Endothelial cell (in vitro differentiated cells): Measurements from ENCODE around the gene NTRK2. TPM values are rescaled to one million over a fixed set of nuclear protein-coding genes. Genes with fewer than 3 reads are reported as not detected.

Source experiments
- DNase-seq: peaks from one replicate; pipeline ENCODE4 v3.0.0; 2021; ENCODE audit warnings: low spot score
- H3K27ac Mint-ChIP-seq: one replicate; pipeline ENCODE4 v1.8.0; 2021; ENCODE audit warnings: mixed read lengths, inconsistent platforms; ENCODE audit not compliant: unreplicated experiment
- H3K27me3 Mint-ChIP-seq: one replicate; pipeline ENCODE4 v1.8.0; 2021; ENCODE audit warnings: mild to moderate bottlenecking, moderate library complexity, mixed read lengths, inconsistent platforms; ENCODE audit not compliant: unreplicated experiment
- H3K36me3 Mint-ChIP-seq: one replicate; pipeline ENCODE4 v1.8.0; 2021; ENCODE audit warnings: mild to moderate bottlenecking, low read depth, mixed read lengths, inconsistent platforms; ENCODE audit not compliant: unreplicated experiment
- H3K4me1 Mint-ChIP-seq: one replicate; pipeline ENCODE4 v1.8.0; 2021; ENCODE audit warnings: mild to moderate bottlenecking, mixed read lengths, inconsistent platforms; ENCODE audit not compliant: unreplicated experiment
- H3K4me3 Mint-ChIP-seq: one replicate; pipeline ENCODE4 v1.8.0; 2021; ENCODE audit warnings: mild to moderate bottlenecking, mixed read lengths, inconsistent platforms; ENCODE audit not compliant: unreplicated experiment
- H3K9me3 Mint-ChIP-seq: one replicate; pipeline ENCODE4 v1.8.0; 2021; ENCODE audit warnings: mixed read lengths, inconsistent platforms; ENCODE audit not compliant: unreplicated experiment
- CTCF ChIP-seq: fragments of 200-600 bp; sonication (generic); IDR thresholded peaks from one replicate; pipeline ENCODE4 v1.5.0; 2021; ENCODE audit warnings: antibody characterized with exemption; ENCODE audit not compliant: unreplicated experiment
- total RNA-seq: library from RNA; stranded (reverse); fragmentation: NEBNext Ultra II Directional; extraction: Animal tissue kit (Norgen Biotek cat#: 25700); gene quantifications from one replicate; pipeline ENCODE4 v1.2.1, GENCODE V29; 2021; ENCODE audit not compliant: unreplicated experiment

Gene NTRK2
- total RNA-seq, 1 donor from 2014 or later, result not detected

GRCh38 chr9:84903963-84904362, 234.4 kb downstream of the NTRK2 start:
- H3K27ac Mint-ChIP-seq, result no peak overlapping the region
- H3K27me3 Mint-ChIP-seq, result peaks cover 2% of the 10 kb centered on the region

GRCh38 chr9:84916769-84917168, 247.2 kb downstream of the NTRK2 start:
- H3K27me3 Mint-ChIP-seq, result no peaks in the 10 kb centered on the region
- TF ChIP-seq CTCF, result no peak
- H3K27ac Mint-ChIP-seq, result no peak overlapping the region
- no peak for DNase-seq
- H3K9me3 Mint-ChIP-seq, result no peaks in the 10 kb centered on the region
- H3K36me3 Mint-ChIP-seq, result no peaks in the 10 kb centered on the region
- H3K4me3 Mint-ChIP-seq, result no peak overlapping the region
- H3K4me1 Mint-ChIP-seq, result no peaks in the 10 kb centered on the region

More at GRCh38 chr9:84903963-84904362, 234.4 kb downstream of the NTRK2 start:
- no peaks in the 10 kb centered on the region for H3K36me3 Mint-ChIP-seq
- DNase-seq, result no peak
- no peak overlapping the region for H3K4me3 Mint-ChIP-seq
- no peak for TF ChIP-seq CTCF
- peaks cover 5% of the 10 kb centered on the region for H3K4me1 Mint-ChIP-seq
- H3K9me3 Mint-ChIP-seq, result no peaks in the 10 kb centered on the region

- Mint-ChIP-seq H3K4me3 (no peak overlapping the region), H3K9me3 (no peaks in the 10 kb centered on the region), H3K27ac (no peak overlapping the region), H3K4me1 (no peaks in the 10 kb centered on the region), H3K36me3 (no peaks in the 10 kb centered on the region), H3K27me3 (no peaks in the 10 kb centered on the region)
- no peak for DNase-seq
- no peak for TF ChIP-seq CTCF
These were observed 248.0 kb downstream of the NTRK2 start for GRCh38 chr9:84917366-84918070.

- H3K4me1 Mint-ChIP-seq, result no peaks in the 10 kb centered on the region
- H3K9me3 Mint-ChIP-seq, result no peaks in the 10 kb centered on the region
- no peak for DNase-seq
- no peak for TF ChIP-seq CTCF
- no peaks in the 10 kb centered on the region for H3K36me3 Mint-ChIP-seq
- no peak overlapping the region for H3K27ac Mint-ChIP-seq
- H3K4me3 Mint-ChIP-seq, result no peak overlapping the region
- no peaks in the 10 kb centered on the region for H3K27me3 Mint-ChIP-seq
These were observed 249.9 kb downstream of the NTRK2 start for GRCh38 chr9:84919440-84919839.

GRCh38 chr9:84921175-84921574, 251.6 kb downstream of the NTRK2 start:
- Mint-ChIP-seq H3K4me1 (no peaks in the 10 kb centered on the region), H3K27me3 (no peaks in the 10 kb centered on the region), H3K4me3 (no peak overlapping the region), H3K9me3 (no peaks in the 10 kb centered on the region), H3K27ac (no peak overlapping the region), H3K36me3 (no peaks in the 10 kb centered on the region)
- no peak for DNase-seq
- no peak for TF ChIP-seq CTCF
